ENCODE data around the gene LCN2. TPM values are rescaled to one million over a fixed set of nuclear protein-coding genes. Genes with fewer than 3 reads are reported as not detected.

LCN2 gene
- total RNA-seq, 4 donors from 2014 or later, result 6.0 to 45.7 (median 22.3) TPM

- Histone ChIP-seq H3K4me3 (no peak overlapping the region), H3K27me3 (no peaks in the 10 kb centered on the region), H3K9me3 (no peaks in the 10 kb centered on the region), H3K27ac (no peak overlapping the region), H3K36me3 (no peaks in the 10 kb centered on the region), H3K4me1 (peaks cover 25% of the 10 kb centered on the region)
- peak in 1 of 2 donors; percentile 59 for DNase-seq (ENCODE audit: low spot score in 2 of 2)
- WGBS, result 92% methylated on average over 15 of the region's 18 CpGs
- no peak for TF ChIP-seq EP300 (IDR thresholded peaks at IDR 0.05)
These were observed 2.3 kb downstream of the LCN2 start for GRCh38 chr9:128151309-128152132.

DNA sequence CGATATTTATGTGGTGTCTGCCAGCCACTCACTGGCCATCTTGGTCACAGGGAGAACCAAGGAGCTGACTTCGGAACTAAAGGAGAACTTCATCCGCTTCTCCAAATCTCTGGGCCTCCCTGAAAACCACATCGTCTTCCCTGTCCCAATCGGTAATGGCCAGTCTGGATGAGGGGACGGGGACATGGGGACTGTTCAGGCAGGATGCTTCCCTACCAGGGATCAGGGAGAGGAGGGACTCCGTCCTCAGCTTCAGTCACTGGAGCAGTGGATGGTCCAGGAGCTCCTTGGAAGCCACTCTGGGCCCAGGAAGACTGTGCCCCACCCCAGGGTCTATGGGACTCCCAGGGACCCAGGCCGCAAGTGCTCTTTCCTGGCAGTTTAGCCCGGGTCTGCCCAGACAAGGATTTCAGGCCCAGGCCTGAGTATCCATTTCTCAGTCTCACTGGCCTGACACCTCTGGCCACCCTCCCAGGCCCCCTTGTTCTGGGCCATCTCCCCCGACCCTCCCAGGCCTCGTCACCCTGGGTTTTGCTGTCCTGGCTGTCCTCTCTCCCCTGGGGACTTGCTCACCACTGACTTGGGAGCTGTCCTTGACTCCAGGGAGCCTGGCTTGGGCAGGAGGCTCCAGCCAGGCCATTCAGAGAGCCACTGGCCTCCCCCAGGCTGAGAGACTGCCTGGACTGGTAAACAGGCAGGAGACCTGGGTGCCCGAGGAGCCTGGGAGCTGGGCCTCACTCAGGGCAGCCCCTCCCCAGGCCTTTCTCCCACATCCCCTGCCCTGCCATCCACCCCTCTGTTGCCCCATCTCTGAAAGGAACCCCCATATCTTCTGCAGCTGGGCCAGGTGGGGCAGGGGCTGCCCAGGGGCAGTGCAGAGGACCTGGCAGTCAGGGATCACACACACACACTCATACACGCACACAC lies 3.1 kb downstream of the LCN2 start:
- peaks cover 25% of the 10 kb centered on the region for H3K4me1 ChIP-seq
- H3K27ac ChIP-seq, result no peak overlapping the region
- H3K4me3 ChIP-seq, result no peak overlapping the region
- 92% methylated on average over 13 of the region's 13 CpGs for WGBS
- H3K9me3 ChIP-seq, result no peaks in the 10 kb centered on the region
- DNase-seq (ENCODE audit: low spot score in 2 of 2), result peak in 1 of 2 donors; percentile 52
- TF ChIP-seq, protein P1, sequence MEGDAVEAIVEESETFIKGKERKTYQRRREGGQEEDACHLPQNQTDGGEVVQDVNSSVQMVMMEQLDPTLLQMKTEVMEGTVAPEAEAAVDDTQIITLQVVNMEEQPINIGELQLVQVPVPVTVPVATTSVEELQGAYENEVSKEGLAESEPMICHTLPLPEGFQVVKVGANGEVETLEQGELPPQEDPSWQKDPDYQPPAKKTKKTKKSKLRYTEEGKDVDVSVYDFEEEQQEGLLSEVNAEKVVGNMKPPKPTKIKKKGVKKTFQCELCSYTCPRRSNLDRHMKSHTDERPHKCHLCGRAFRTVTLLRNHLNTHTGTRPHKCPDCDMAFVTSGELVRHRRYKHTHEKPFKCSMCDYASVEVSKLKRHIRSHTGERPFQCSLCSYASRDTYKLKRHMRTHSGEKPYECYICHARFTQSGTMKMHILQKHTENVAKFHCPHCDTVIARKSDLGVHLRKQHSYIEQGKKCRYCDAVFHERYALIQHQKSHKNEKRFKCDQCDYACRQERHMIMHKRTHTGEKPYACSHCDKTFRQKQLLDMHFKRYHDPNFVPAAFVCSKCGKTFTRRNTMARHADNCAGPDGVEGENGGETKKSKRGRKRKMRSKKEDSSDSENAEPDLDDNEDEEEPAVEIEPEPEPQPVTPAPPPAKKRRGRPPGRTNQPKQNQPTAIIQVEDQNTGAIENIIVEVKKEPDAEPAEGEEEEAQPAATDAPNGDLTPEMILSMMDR (IDR thresholded peaks at IDR 0.05), result no peak
- TF ChIP-seq POLR2A (IDR thresholded peaks at IDR 0.05), result no peak
- no peak for TF ChIP-seq POLR2AphosphoS5 (IDR thresholded peaks at IDR 0.05)
- no peak for TF ChIP-seq EP300 (IDR thresholded peaks at IDR 0.05)
- no peaks in the 10 kb centered on the region for H3K27me3 ChIP-seq
- H3K36me3 ChIP-seq, result no peaks in the 10 kb centered on the region

DNA sequence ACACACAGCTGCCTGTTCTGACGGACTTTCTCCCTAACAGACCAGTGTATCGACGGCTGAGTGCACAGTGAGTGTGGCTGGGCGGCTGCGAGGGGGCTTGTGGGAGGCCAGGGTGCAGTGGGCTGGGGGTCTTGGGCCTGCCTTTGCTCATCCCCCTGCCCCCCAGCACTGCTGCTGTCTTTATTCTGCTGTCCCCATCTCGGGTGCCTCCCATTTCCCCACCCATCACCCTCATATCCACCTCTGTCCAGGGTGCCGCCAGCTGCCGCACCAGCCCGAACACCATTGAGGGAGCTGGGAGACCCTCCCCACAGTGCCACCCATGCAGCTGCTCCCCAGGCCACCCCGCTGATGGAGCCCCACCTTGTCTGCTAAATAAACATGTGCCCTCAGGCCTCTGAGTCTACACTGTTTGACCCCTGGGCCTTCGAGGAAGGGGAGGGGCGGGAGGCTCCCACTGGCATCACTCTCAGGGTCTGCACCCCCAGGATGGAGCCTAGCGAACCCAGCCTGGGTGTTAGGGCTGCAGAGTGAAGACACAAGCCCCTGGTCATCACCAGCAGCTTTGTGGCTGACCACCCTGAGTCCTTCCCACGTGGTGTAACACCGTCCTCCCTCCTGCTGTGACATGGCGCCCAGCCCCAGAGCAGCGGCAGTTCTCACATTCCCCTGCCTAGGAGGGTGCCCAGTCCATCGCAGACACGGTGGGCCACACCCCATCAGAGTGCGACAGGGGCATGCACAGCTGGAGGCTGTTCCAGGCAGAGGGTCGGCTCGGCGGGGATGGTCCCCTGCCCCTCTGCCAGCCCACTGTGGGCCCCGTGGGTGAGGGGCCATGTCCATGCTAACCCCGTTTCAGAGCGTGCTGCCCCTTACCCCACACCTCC lies 4.0 kb downstream of the LCN2 start:
- WGBS, result 91% methylated on average over 15 of the region's 26 CpGs

GRCh38 chr9:128153947-128154695 lies 4.9 kb downstream of the LCN2 start:
- Histone ChIP-seq H3K27ac (no peak overlapping the region), H3K36me3 (no peaks in the 10 kb centered on the region), H3K4me3 (no peak overlapping the region), H3K27me3 (no peaks in the 10 kb centered on the region), H3K4me1 (peaks cover 16% of the 10 kb centered on the region), H3K9me3 (no peaks in the 10 kb centered on the region)
- TF ChIP-seq POLR2AphosphoS5 (IDR thresholded peaks at IDR 0.05) (no peak), EP300 (IDR thresholded peaks at IDR 0.05) (no peak), POLR2A (IDR thresholded peaks at IDR 0.05) (no peak)
- TF ChIP-seq, protein P1 (IDR thresholded peaks at IDR 0.05), result no peak
- DNase-seq (ENCODE audit: low spot score in 2 of 2), result peak in 1 of 2 donors; percentile 41
- WGBS, result 85% methylated on average over 7 of the region's 13 CpGs

More for the DNA sequence above, 4.0 kb downstream of the LCN2 start:
- TF ChIP-seq, protein P1 (IDR thresholded peaks at IDR 0.05), result no peak
- no peak for TF ChIP-seq POLR2AphosphoS5 (IDR thresholded peaks at IDR 0.05)
- no peak for TF ChIP-seq EP300 (IDR thresholded peaks at IDR 0.05)
- no peak for TF ChIP-seq POLR2A (IDR thresholded peaks at IDR 0.05)
- no peak overlapping the region for H3K4me3 ChIP-seq
- H3K27me3 ChIP-seq, result no peaks in the 10 kb centered on the region
- no peaks in the 10 kb centered on the region for H3K9me3 ChIP-seq
- peaks cover 23% of the 10 kb centered on the region for H3K4me1 ChIP-seq
- no peaks in the 10 kb centered on the region for H3K36me3 ChIP-seq
- DNase-seq (ENCODE audit: low spot score in 2 of 2), result peak in 1 of 2 donors; percentile 56
- no peak overlapping the region for H3K27ac ChIP-seq
